ENCODE data around the gene PIK3CD.

GRCh38 chr1:9634582-9634981, 16.9 kb upstream of the PIK3CD start:
- no peak for TF ChIP-seq CTCF (IDR thresholded peaks at IDR 0.05; ENCODE audit: poor library complexity)
- no peak for TF ChIP-seq EZH2phosphoT487 (IDR thresholded peaks at IDR 0.05; ENCODE audit: low read depth, severe bottlenecking, unreplicated experiment)
- TF ChIP-seq EZH2 (IDR thresholded peaks at IDR 0.05; ENCODE audit: borderline replicate concordance): no peak
